BLaER1 treated with 17β-estradiol and CSF1 and Interleukin-3, amounts not matched to agents 10 nM and 100 nM (cell line): Measurements from ENCODE around the gene GTF3C4.

Source experiments
- H3K27ac ChIP-seq, 11 experiments: shearing (Covaris generic); formaldehyde crosslinking; 2 replicates each; pipeline ENCODE4 v1.8.1; 2022
- H3K27me3 ChIP-seq, 11 experiments: shearing (Covaris generic); formaldehyde crosslinking; 2 replicates each; pipeline ENCODE4 v1.8.1; 2022
- H3K36me3 ChIP-seq, 11 experiments: shearing (Covaris generic); formaldehyde crosslinking; 2 replicates each; pipeline ENCODE4 v1.8.1; 2022
- H3K4me1 ChIP-seq, 10 experiments: shearing (Covaris generic); formaldehyde crosslinking; 2 replicates each; pipeline ENCODE4 v1.8.1; 2022
- H3K4me2 ChIP-seq, 11 experiments: shearing (Covaris generic); formaldehyde crosslinking; 2 replicates each; pipeline ENCODE4 v1.8.1; 2022
- H3K4me3 ChIP-seq, 10 experiments: shearing (Covaris generic); formaldehyde crosslinking; 2 replicates each; pipeline ENCODE4 v1.8.1; 2022
- H3K9ac ChIP-seq, 11 experiments: shearing (Covaris generic); formaldehyde crosslinking; 2 replicates each; pipeline ENCODE4 v1.8.1; 2022
- H3K9me3 ChIP-seq, 11 experiments: shearing (Covaris generic); formaldehyde crosslinking; replicated peaks in 1 of 11; 2 replicates each; pipeline ENCODE4 v1.8.1; 2022
- H4K20me1 ChIP-seq, 11 experiments: shearing (Covaris generic); formaldehyde crosslinking; 2 replicates each; pipeline ENCODE4 v1.8.1; 2022
- Cebpa-rat ChIP-seq, 11 experiments: shearing (Covaris generic); IDR thresholded peaks; 2 replicates each; pipeline ENCODE4 v1.8.1; 2022

Gene GTF3C4

DNA sequence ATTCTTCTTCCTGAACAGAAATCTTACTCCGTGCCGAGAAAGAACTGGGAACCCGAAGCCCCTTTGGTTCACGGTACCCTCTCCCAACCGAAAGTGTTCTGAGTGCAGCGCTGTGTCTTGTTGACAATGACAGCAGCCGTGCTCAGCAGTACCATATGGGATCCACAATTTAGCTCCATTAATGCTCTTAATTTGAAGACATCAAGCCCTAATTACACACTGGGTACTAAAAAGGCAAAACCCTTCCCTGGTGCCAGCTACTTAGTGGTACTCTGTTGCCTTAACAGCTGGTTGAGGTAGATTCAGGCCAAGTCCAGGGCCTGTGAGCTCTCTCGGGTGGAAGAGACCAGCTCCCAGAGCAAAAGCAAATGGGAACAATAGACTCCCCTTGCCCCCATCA, 25.0 kb upstream of the GTF3C4 start:
- no peak for TF ChIP-seq Cebpa-rat (IDR thresholded peaks at IDR 0.05)
- H3K9ac ChIP-seq = no peak overlapping the region
- peaks cover 98 to 100% (median 100%) of the 10 kb centered on the region in 11 experiments for H3K36me3 ChIP-seq
- no peak overlapping the region for H3K4me3 ChIP-seq
- no peaks in the 10 kb centered on the region for H3K4me1 ChIP-seq
- H3K4me2 ChIP-seq = no peak overlapping the region
- H4K20me1 ChIP-seq = peaks cover 0 to 64% (median 8%) of the 10 kb centered on the region in 11 experiments; a peak in 13 of 22 replicates
- H3K27ac ChIP-seq = no peak overlapping the region; a peak in 1 of 22 replicates
- H3K9me3 ChIP-seq = no peaks in the 10 kb centered on the region
- H3K27me3 ChIP-seq = no peaks in the 10 kb centered on the region

DNA sequence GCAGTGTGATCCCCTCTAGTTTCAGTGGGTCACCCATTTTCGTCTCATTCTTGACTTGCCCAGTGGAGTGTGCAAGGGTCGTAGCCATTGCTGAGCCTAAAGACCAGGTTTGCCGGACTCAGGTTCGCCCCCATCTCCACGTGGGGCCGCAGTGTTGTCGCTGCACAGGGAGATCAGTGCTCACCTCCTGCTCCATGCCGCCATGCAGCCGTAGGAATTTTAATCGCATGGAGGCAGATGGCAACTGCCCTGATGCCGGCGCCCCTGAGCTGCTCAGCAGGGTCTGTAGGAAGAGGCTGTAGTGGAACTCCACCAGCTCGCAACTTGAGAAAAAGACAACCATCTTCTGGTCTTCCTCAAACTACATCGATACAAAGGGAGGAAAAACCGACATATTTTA, 24.6 kb upstream of the GTF3C4 start:
- no peaks in the 10 kb centered on the region for H3K9me3 ChIP-seq
- no peak overlapping the region for H3K27ac ChIP-seq
- H3K9ac ChIP-seq = no peak overlapping the region
- no peak overlapping the region for H3K4me3 ChIP-seq
- peaks cover 0 to 65% (median 10%) of the 10 kb centered on the region in 11 experiments; a peak in 13 of 22 replicates for H4K20me1 ChIP-seq
- no peaks in the 10 kb centered on the region for H3K27me3 ChIP-seq
- TF ChIP-seq Cebpa-rat (IDR thresholded peaks at IDR 0.05) = no peak
- no peak overlapping the region for H3K4me2 ChIP-seq
- H3K36me3 ChIP-seq = peaks cover 98 to 100% (median 100%) of the 10 kb centered on the region in 11 experiments
- no peaks in the 10 kb centered on the region for H3K4me1 ChIP-seq

DNA sequence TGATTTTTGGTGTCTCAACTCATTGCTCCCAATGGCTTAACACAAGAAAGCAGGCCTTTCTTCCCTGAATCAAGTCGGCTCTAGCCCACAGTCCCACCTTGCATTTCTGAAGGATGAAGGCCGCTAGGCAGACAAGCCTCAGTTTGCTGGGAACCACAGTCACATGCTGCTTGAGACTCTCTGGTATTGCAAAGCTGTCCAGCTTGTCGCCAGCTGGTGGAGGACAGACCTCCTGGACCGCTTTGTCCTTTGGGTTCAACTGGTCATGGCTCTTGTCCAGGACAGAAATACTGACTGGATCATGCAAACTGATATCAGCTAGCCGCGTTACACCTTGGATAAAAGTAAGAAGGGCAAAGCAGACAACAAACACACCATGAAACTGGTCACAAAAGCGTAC, 23.5 kb upstream of the GTF3C4 start:
- Histone ChIP-seq H3K9ac (no peak overlapping the region), H3K27ac (no peak overlapping the region), H4K20me1 (peaks cover 0 to 64% (median 13%) of the 10 kb centered on the region in 11 experiments; a peak in 11 of 22 replicates), H3K4me2 (no peak overlapping the region), H3K27me3 (no peaks in the 10 kb centered on the region), H3K4me3 (no peak overlapping the region), H3K36me3 (peaks cover 95 to 100% (median 100%) of the 10 kb centered on the region in 11 experiments), H3K9me3 (no peaks in the 10 kb centered on the region), H3K4me1 (no peaks in the 10 kb centered on the region)
- no peak for TF ChIP-seq Cebpa-rat (IDR thresholded peaks at IDR 0.05)

DNA sequence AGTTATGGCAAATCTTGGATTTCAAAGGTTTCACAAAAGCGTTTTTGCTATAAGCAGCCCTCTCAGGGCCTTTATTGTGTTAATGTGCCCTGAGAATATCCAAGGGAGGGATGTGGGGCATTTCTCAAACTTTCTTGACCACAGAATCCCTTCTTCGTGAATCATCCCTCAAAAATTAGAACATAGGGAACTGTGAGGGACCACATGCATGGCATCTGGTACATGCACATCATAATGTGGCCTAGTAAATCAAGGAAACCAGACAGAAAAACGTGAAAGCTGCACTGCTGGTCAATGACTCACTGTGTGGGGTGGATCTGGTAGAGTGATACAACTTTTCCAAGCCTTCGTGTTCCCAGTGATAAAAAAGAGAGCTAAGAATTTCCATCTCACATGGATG, 22.9 kb upstream of the GTF3C4 start:
- Histone ChIP-seq H3K27ac (no peak overlapping the region), H3K9ac (no peak overlapping the region), H3K4me2 (no peak overlapping the region)

DNA sequence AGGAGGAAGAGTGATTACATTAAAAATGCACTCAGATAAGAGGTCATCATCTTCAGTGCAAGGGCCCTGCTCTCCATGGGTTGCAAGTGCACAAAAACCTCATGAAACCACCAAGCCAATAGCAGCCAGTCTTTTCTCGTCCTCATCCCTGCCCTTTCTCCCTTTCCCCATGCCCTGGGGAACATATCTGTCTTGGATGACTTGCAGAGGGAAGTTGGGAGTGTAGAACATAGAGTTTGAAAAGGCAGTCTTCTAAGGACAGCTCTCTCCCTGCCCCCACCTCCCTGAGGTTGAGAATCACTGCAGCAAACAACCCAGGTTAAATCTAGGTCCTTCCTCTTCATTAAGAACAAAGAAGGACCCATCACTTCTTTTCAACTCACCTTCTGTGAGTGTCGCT, 22.5 kb upstream of the GTF3C4 start:
- no peak overlapping the region for H3K4me2 ChIP-seq
- no peak overlapping the region for H3K4me3 ChIP-seq
- no peak for TF ChIP-seq Cebpa-rat (IDR thresholded peaks at IDR 0.05)
- peaks cover 95 to 100% (median 100%) of the 10 kb centered on the region in 11 experiments for H3K36me3 ChIP-seq
- H3K9ac ChIP-seq = no peak overlapping the region
- no peaks in the 10 kb centered on the region for H3K4me1 ChIP-seq
- peaks cover 0 to 61% (median 10%) of the 10 kb centered on the region in 11 experiments; a peak in 14 of 22 replicates for H4K20me1 ChIP-seq
- H3K27ac ChIP-seq = no peak overlapping the region
- no peaks in the 10 kb centered on the region for H3K9me3 ChIP-seq
- no peaks in the 10 kb centered on the region for H3K27me3 ChIP-seq

More for the DNA sequence above, 22.9 kb upstream of the GTF3C4 start:
- Histone ChIP-seq H3K27me3 (no peaks in the 10 kb centered on the region), H3K9me3 (no peaks in the 10 kb centered on the region), H3K4me3 (no peak overlapping the region), H3K36me3 (peaks cover 95 to 100% (median 100%) of the 10 kb centered on the region in 11 experiments), H4K20me1 (peaks cover 0 to 61% (median 13%) of the 10 kb centered on the region in 11 experiments; a peak in 13 of 22 replicates), H3K4me1 (no peaks in the 10 kb centered on the region)
- TF ChIP-seq Cebpa-rat (IDR thresholded peaks at IDR 0.05) = no peak

DNA sequence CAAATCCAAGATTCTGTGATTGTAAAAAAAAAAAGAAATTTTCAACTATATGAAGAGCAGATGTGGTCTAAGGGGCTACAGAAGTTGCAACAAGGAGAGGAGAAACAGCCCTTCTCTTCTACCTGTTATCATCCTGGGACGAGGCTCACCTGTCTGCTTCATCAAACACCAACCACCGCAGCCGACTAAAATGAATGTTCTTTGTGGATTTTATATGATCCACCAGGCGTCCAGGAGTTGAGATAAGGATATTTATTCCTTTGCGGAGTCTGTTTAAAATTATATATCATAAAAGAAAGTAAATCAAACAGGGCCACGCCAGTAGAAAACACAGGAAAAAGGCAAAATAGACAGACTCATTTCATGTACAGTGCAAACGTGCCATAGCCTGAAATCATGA, 22.0 kb upstream of the GTF3C4 start:
- H4K20me1 ChIP-seq = peaks cover 0 to 61% (median 6%) of the 10 kb centered on the region in 11 experiments; a peak in 13 of 22 replicates
- H3K9ac ChIP-seq = no peak overlapping the region
- H3K4me2 ChIP-seq = no peak overlapping the region
- H3K4me3 ChIP-seq = no peak overlapping the region
- TF ChIP-seq Cebpa-rat (IDR thresholded peaks at IDR 0.05) = no peak
- no peaks in the 10 kb centered on the region for H3K9me3 ChIP-seq
- H3K27me3 ChIP-seq = no peaks in the 10 kb centered on the region
- H3K27ac ChIP-seq = no peak overlapping the region
- H3K36me3 ChIP-seq = peaks cover 90 to 100% (median 95%) of the 10 kb centered on the region in 11 experiments
- H3K4me1 ChIP-seq = no peaks in the 10 kb centered on the region

DNA sequence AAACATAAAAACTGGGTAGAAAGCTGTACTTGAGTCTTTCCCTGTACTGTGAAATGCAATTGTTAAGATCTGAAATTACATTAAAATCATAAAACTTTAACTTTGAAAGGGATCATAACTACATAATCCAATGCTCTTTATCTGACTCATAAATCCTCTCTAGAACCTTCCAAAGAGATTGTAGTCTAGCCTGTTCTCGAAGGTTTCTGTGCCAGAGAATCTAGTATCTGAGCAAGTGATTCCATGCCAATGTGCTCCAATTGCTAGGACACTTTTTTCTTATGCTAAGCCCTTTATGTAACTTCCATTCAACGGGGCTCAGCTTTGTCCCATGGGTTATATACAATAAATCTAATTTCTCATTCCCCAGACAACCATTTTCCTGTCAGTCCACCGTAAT, 21.6 kb upstream of the GTF3C4 start:
- H3K27ac ChIP-seq = no peak overlapping the region
- peaks cover 0 to 59% (median 5%) of the 10 kb centered on the region in 11 experiments; a peak in 9 of 22 replicates for H4K20me1 ChIP-seq
- no peak overlapping the region for H3K9ac ChIP-seq
- no peak overlapping the region for H3K4me3 ChIP-seq
- H3K27me3 ChIP-seq = no peaks in the 10 kb centered on the region
- H3K9me3 ChIP-seq = no peaks in the 10 kb centered on the region
- TF ChIP-seq Cebpa-rat (IDR thresholded peaks at IDR 0.05) = no peak
- no peak overlapping the region for H3K4me2 ChIP-seq
- H3K4me1 ChIP-seq = no peaks in the 10 kb centered on the region
- H3K36me3 ChIP-seq = peaks cover 86 to 99% (median 91%) of the 10 kb centered on the region in 11 experiments

DNA sequence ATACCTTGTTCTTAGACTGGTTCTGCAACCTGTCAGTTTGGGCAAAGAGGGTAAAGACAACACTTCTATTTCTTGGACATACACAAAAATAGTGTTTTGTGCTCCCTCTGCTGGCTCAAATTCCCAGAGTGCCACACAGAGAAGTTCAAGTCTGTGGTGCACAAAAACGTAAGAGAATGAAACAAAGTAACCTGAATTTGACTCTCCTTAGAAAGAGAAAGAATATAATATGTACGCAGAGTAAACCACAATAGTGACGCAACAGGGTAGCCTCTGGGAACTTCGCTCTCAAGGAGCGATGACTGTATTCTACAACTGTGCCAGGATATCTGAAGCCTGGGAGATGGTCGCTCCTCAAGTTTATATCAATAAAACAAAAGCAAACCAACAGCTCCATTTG, 19.0 kb upstream of the GTF3C4 start:
- Histone ChIP-seq H3K36me3 (peaks cover 80 to 96% (median 90%) of the 10 kb centered on the region in 11 experiments), H4K20me1 (peaks cover 0 to 63% (median 23%) of the 10 kb centered on the region in 11 experiments; a peak in 14 of 22 replicates), H3K4me3 (no peak overlapping the region), H3K27ac (no peak overlapping the region), H3K9me3 (no peaks in the 10 kb centered on the region), H3K9ac (no peak overlapping the region), H3K4me2 (no peak overlapping the region), H3K4me1 (peaks cover 0 to 5% (median 0%) of the 10 kb centered on the region in 10 experiments; a peak in 1 of 20 replicates), H3K27me3 (no peaks in the 10 kb centered on the region)
- peak in 1 of 11 experiments; percentile 41; a peak in 1 of 22 replicates for TF ChIP-seq Cebpa-rat (IDR thresholded peaks at IDR 0.05)

DNA sequence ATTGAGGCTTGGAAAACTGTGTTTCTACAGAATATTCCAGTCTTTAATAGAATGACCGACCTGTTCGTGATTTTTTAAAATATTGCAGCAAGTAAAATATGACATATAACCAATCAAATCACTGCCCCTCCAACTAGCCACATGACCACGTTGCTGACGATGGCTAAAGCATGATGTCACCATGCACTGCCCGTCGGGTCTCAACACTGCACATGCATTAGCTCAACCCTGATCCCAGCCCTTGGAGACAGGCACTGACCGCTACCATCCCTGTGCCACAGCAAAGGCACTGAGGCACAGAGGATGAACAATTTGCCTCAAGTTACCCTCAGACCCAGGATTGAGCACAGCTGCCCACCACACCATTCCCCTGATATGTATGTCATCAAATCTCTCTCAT, 14.0 kb upstream of the GTF3C4 start:
- Histone ChIP-seq H3K4me2 (no peak overlapping the region), H3K9me3 (no peaks in the 10 kb centered on the region), H3K36me3 (peaks cover 81 to 96% (median 90%) of the 10 kb centered on the region in 11 experiments), H3K27ac (no peak overlapping the region), H3K9ac (no peak overlapping the region), H3K4me3 (no peak overlapping the region), H3K4me1 (peaks cover 0 to 5% (median 0%) of the 10 kb centered on the region in 10 experiments; a peak in 1 of 20 replicates), H4K20me1 (peaks cover 0 to 93% (median 41%) of the 10 kb centered on the region in 11 experiments; a peak in 16 of 22 replicates), H3K27me3 (no peaks in the 10 kb centered on the region)
- TF ChIP-seq Cebpa-rat (IDR thresholded peaks at IDR 0.05) = no peak
